PC-3 (cell line): ENCODE results near the gene GJA3. TPM values are rescaled to one million over a fixed set of nuclear protein-coding genes. Genes with fewer than 3 reads are reported as not detected.
A peak's percentile ranks its signal among the peaks of the same experiment; 100 is the strongest.

Source experiments
- ATAC-seq: fragments of 200-7000 bp; cut with Tn5 transposase; 2 replicates; pipeline ENCODE4 v1.9.1; 2020; ENCODE audit warnings: mild to moderate bottlenecking, moderate library complexity
- BruUV-seq: library from RNA; stranded (reverse); fragments of 400-500 nt; replicated peaks from 2 replicates; lab custom pipeline; 2021; lab: Mats Ljungman, UMichigan
- CTCF ChIA-PET: fragments of 300-600 bp; sonication (Branson Sonifier 250); formaldehyde crosslinking; loops from one replicate; lab custom pipeline; 2022; ENCODE audit warnings: antibody characterized with exemption; lab: Charles Lee
- POLR2A ChIA-PET: fragments of 300-600 bp; sonication (Branson Sonifier 250); formaldehyde crosslinking; loops from one replicate; lab custom pipeline; 2022; ENCODE audit warnings: antibody characterized with exemption; ENCODE audit not compliant: unreplicated experiment; lab: Charles Lee
- DNase-seq: peaks from one replicate; pipeline ENCODE4 v3.0.0-alpha.2; 2015
- H2AFZ ChIP-seq: fragments of 300-600 bp; sonication (generic); 2 replicates; pipeline ENCODE4 v1.6.0; 2016; ENCODE audit warnings: antibody characterized with exemption, low read length
- H3F3A ChIP-seq: fragments of 300-600 bp; sonication (generic); one replicate; pipeline ENCODE4 v1.6.0; 2017; ENCODE audit warnings: antibody characterized with exemption, low read length, control low read depth, mild to moderate bottlenecking; ENCODE audit not compliant: unreplicated experiment
- H3K27ac ChIP-seq: fragments of 300-600 bp; sonication (generic); 2 replicates; pipeline ENCODE4 v1.5.1; 2016; ENCODE audit warnings: mild to moderate bottlenecking, low read length
- H3K27me3 ChIP-seq: fragments of 300-600 bp; sonication (generic); 2 replicates; pipeline ENCODE4 v1.6.1; 2016; ENCODE audit warnings: low read length, mixed read lengths
- H3K36me3 ChIP-seq: fragments of 300-600 bp; sonication (generic); 2 replicates; pipeline ENCODE4 v1.6.1; 2016; ENCODE audit warnings: low read depth, mixed run types, low read length, mixed read lengths
- H3K4me1 ChIP-seq: fragments of 300-600 bp; sonication (generic); 2 replicates; pipeline ENCODE4 v1.5.1; 2016; ENCODE audit warnings: low read length; ENCODE audit not compliant: insufficient read depth
- H3K4me2 ChIP-seq: fragments of 300-600 bp; sonication (generic); 2 replicates; pipeline ENCODE4 v1.6.0; 2016; ENCODE audit warnings: low read length
- H3K4me3 ChIP-seq: fragments of 300-600 bp; sonication (generic); 2 replicates; pipeline ENCODE4 v1.5.1; 2016; ENCODE audit warnings: mild to moderate bottlenecking, low read length, mixed read lengths
- H3K79me2 ChIP-seq: fragments of 300-600 bp; sonication (generic); 2 replicates; pipeline ENCODE4 v1.6.1; 2017; ENCODE audit warnings: low read length, mixed read lengths
- H3K9ac ChIP-seq: fragments of 300-600 bp; sonication (generic); 2 replicates; pipeline ENCODE4 v1.6.0; 2016; ENCODE audit warnings: mild to moderate bottlenecking, low read length
- H3K9me2 ChIP-seq: fragments of 300-600 bp; sonication (generic); replicated peaks from 2 replicates; pipeline ENCODE4 v1.6.1; 2016; ENCODE audit warnings: mixed run types, low read length, mixed read lengths
- H3K9me3 ChIP-seq: fragments of 300-600 bp; sonication (generic); 2 replicates; pipeline ENCODE4 v1.6.1; 2016; ENCODE audit warnings: low read length, mixed read lengths
- H4K20me1 ChIP-seq: fragments of 300-600 bp; sonication (generic); 2 replicates; pipeline ENCODE4 v1.6.1; 2016; ENCODE audit warnings: low read length, mixed read lengths
- CTCF ChIP-seq: fragments of 300-600 bp; sonication (generic); conservative IDR thresholded peaks from 2 replicates; pipeline ENCODE4 v1.5.1; 2017; ENCODE audit warnings: antibody characterized with exemption, low read depth, mild to moderate bottlenecking, low read length
- EZH2 ChIP-seq: fragments of 300-600 bp; sonication (generic); IDR thresholded peaks from one replicate; pipeline ENCODE4 v1.6.1; 2017; ENCODE audit warnings: antibody characterized with exemption, mild to moderate bottlenecking, low read length; ENCODE audit not compliant: unreplicated experiment
- EZH2phosphoT487 ChIP-seq: fragments of 300-600 bp; sonication (generic); IDR thresholded peaks from 2 replicates; pipeline ENCODE4 v1.6.1; 2018; ENCODE audit warnings: mild to moderate bottlenecking, antibody characterized with exemption, low read length, borderline replicate concordance
- intact Hi-C: fragments of 100-400 bp; cut with micrococcal nuclease; formaldehyde crosslinking; loops from 2 replicates; pipeline ENCODE4 v1.9.0; 2023
- total RNA-seq: library from RNA; depleted of rRNA; stranded (reverse); fragments of >200 nt; gene quantifications from 2 replicates; pipeline ENCODE4 v1.2.3, GENCODE V29; 2014

GJA3 gene
- total RNA-seq, 1 experiment from 2014 or later: 0.55 TPM

- no TSS peak for BruUV-seq
- ChIA-PET POLR2A (interaction anchor here (0.5 kb wide), 1 partner anchor 876 kb away, joined by 4 read pairs; no protein-coding TSS in a partner anchor), CTCF (no interaction called here)
- H3K4me1 ChIP-seq: peaks cover 11% of the 10 kb centered on the region
- intact Hi-C loops: loop anchor here (10.0 kb wide), 1 partner anchor 739 kb away; no protein-coding TSS in a partner anchor
- no peak overlapping the region for H3K4me2 ChIP-seq
- no peak overlapping the region for H3K9ac ChIP-seq
- TF ChIP-seq EZH2phosphoT487: no peak
- no peak for TF ChIP-seq EZH2
- no peak for TF ChIP-seq CTCF
- no peaks in the 10 kb centered on the region for H3K27me3 ChIP-seq
- no peaks in the 10 kb centered on the region for H3F3A ChIP-seq
- no peak for DNase-seq
- H4K20me1 ChIP-seq: no peaks in the 10 kb centered on the region
- H3K27ac ChIP-seq: no peak overlapping the region
- ATAC-seq: no peak
- H3K9me3 ChIP-seq: no peaks in the 10 kb centered on the region
- H3K36me3 ChIP-seq: peaks cover 17% of the 10 kb centered on the region; the same call in 1 of the 2 replicates
- H3K9me2 ChIP-seq: no peaks in the 10 kb centered on the region
- no peak overlapping the region for H2AFZ ChIP-seq
- H3K79me2 ChIP-seq: peaks cover 20% of the 10 kb centered on the region
- H3K4me3 ChIP-seq: no peak overlapping the region
Observed at GRCh38 chr13:20185366-20186056, 24.7 kb upstream of the GJA3 start.

- Histone ChIP-seq H3K36me3 (no peaks in the 10 kb centered on the region), H3K9me2 (no peaks in the 10 kb centered on the region), H3K4me1 (no peaks in the 10 kb centered on the region), H3K27ac (no peak overlapping the region), H2AFZ (no peak overlapping the region), H3K27me3 (no peaks in the 10 kb centered on the region), H3K4me3 (no peak overlapping the region), H3K9me3 (no peaks in the 10 kb centered on the region), H3K4me2 (no peak overlapping the region), H3K79me2 (no peaks in the 10 kb centered on the region), H3F3A (no peaks in the 10 kb centered on the region), H3K9ac (no peak overlapping the region), H4K20me1 (no peaks in the 10 kb centered on the region)
- peak; percentile 86 for DNase-seq
- ChIA-PET CTCF (interaction anchor here (0.6 kb wide), 2 partner anchors 299 to 304 kb away, joined by 4 read pairs; no protein-coding TSS in a partner anchor), POLR2A (no interaction called here)
- BruUV-seq: no TSS peak
- ATAC-seq: peak; percentile 98
- intact Hi-C loops: loop anchor here (1.0 to 10.0 kb wide), 5 partner anchors 306 to 742 kb away; no protein-coding TSS in a partner anchor
- TF ChIP-seq CTCF (peak; percentile 91), EZH2 (no peak)
Observed at GRCh38 chr13:20182231-20182846, 21.5 kb upstream of the GJA3 start.
